H9 (cell line): Measurements from ENCODE around the gene IGSF9. TPM values are rescaled to one million over a fixed set of nuclear protein-coding genes. Genes with fewer than 3 reads are reported as not detected.

ENCODE experiments used
- DNase-seq: peaks from one replicate; pipeline ENCODE4 v3.0.0-alpha.2; 2017
- H2AFZ ChIP-seq: one replicate; pipeline ENCODE4 v1.6.1; 2013; ENCODE audit warnings: mild to moderate bottlenecking, low read length, control low read depth, moderate library complexity
- H2AK5ac ChIP-seq: 2 replicates; pipeline ENCODE4 v1.6.1; 2013; ENCODE audit warnings: low read length, control low read depth, mixed read lengths; ENCODE audit not compliant: insufficient read length
- H2BK120ac ChIP-seq: one replicate; pipeline ENCODE4 v1.6.1; 2013; ENCODE audit warnings: low read depth, mild to moderate bottlenecking, low read length, control low read depth, inconsistent platforms; ENCODE audit not compliant: poor library complexity, severe bottlenecking
- H2BK12ac ChIP-seq: 2 replicates; pipeline ENCODE4 v1.6.1; 2013; ENCODE audit warnings: low read length, control low read depth, mixed read lengths, low read depth; ENCODE audit not compliant: insufficient read length
- H2BK15ac ChIP-seq: 2 replicates; pipeline ENCODE4 v1.6.1; 2013; ENCODE audit warnings: low read depth, low read length, control low read depth
- H2BK20ac ChIP-seq: one replicate; pipeline ENCODE4 v1.6.1; 2013; ENCODE audit warnings: low read depth, mild to moderate bottlenecking, low read length, control low read depth, inconsistent platforms; ENCODE audit not compliant: poor library complexity, severe bottlenecking
- H2BK5ac ChIP-seq: 2 replicates; pipeline ENCODE4 v1.6.1; 2013; ENCODE audit warnings: low read length, control low read depth, mixed read lengths; ENCODE audit not compliant: insufficient read length
- H3K14ac ChIP-seq: 2 replicates; pipeline ENCODE4 v1.6.1; 2013; ENCODE audit warnings: low read length, control low read depth; ENCODE audit not compliant: insufficient read depth
- H3K18ac ChIP-seq: 2 replicates; pipeline ENCODE4 v1.6.1; 2013; ENCODE audit warnings: low read depth, mild to moderate bottlenecking, mixed read lengths, low read length, control low read depth; ENCODE audit not compliant: insufficient read length
- H3K23ac ChIP-seq: 2 replicates; pipeline ENCODE4 v1.6.1; 2013; ENCODE audit warnings: low read length, control low read depth, mixed read lengths, low read depth; ENCODE audit not compliant: insufficient read length
- H3K23me2 ChIP-seq: 2 replicates; pipeline ENCODE4 v1.6.1; 2013; ENCODE audit warnings: low read depth, mild to moderate bottlenecking, mixed read lengths, low read length, control low read depth; ENCODE audit not compliant: insufficient read length, poor library complexity, severe bottlenecking
- H3K27ac ChIP-seq: 2 replicates; pipeline ENCODE4 v1.5.1; 2013; ENCODE audit warnings: low read length, control low read depth, mixed read lengths, low read depth; ENCODE audit not compliant: insufficient read length
- H3K27me3 ChIP-seq: 2 replicates; pipeline ENCODE4 v1.6.1; 2013; ENCODE audit warnings: low read length, control low read depth, inconsistent platforms; ENCODE audit not compliant: insufficient read depth
- H3K4ac ChIP-seq: 2 replicates; pipeline ENCODE4 v1.6.1; 2013; ENCODE audit warnings: low read depth, mild to moderate bottlenecking, control low read depth, inconsistent platforms, low read length, moderate library complexity
- H3K4me1 ChIP-seq: 2 replicates; pipeline ENCODE4 v1.6.1; 2013; ENCODE audit warnings: low read length, control low read depth, inconsistent platforms; ENCODE audit not compliant: insufficient read depth
- H3K4me2 ChIP-seq: 2 replicates; pipeline ENCODE4 v1.6.1; 2013; ENCODE audit warnings: low read length, control low read depth, mixed read lengths; ENCODE audit not compliant: insufficient read length, insufficient read depth
- H3K56ac ChIP-seq: 2 replicates; pipeline ENCODE4 v1.6.1; 2013; ENCODE audit warnings: low read depth, mild to moderate bottlenecking, mixed read lengths, low read length, control low read depth; ENCODE audit not compliant: insufficient read length
- H3K79me1 ChIP-seq: 2 replicates; pipeline ENCODE4 v1.6.1; 2013; ENCODE audit warnings: low read depth, mild to moderate bottlenecking, moderate library complexity, low read length, control low read depth, inconsistent platforms; ENCODE audit not compliant: insufficient read depth, poor library complexity, severe bottlenecking
- H3K79me2 ChIP-seq: 2 replicates; pipeline ENCODE4 v1.6.1; 2013; ENCODE audit warnings: low read length, control low read depth, inconsistent platforms; ENCODE audit not compliant: insufficient read depth
- H3K9ac ChIP-seq: 2 replicates; pipeline ENCODE4 v1.6.1; 2013; ENCODE audit warnings: low read length, control low read depth, mixed read lengths; ENCODE audit not compliant: insufficient read length; ENCODE audit errors: extremely low read depth
- H3K9me3 ChIP-seq: one replicate; pipeline ENCODE4 v1.6.1; 2013; ENCODE audit warnings: low read depth, low read length, inconsistent platforms; ENCODE audit not compliant: control insufficient read depth
- H3T11ph ChIP-seq: one replicate; pipeline ENCODE4 v1.6.1; 2013; ENCODE audit warnings: mild to moderate bottlenecking, low read length, control low read depth, inconsistent platforms
- H4K20me1 ChIP-seq: one replicate; pipeline ENCODE4 v1.6.1; 2013; ENCODE audit not compliant: control insufficient read depth, insufficient read length, insufficient read depth
- H4K5ac ChIP-seq: 2 replicates; pipeline ENCODE4 v1.6.1; 2013; ENCODE audit warnings: low read depth, mild to moderate bottlenecking, mixed read lengths, low read length, control low read depth; ENCODE audit not compliant: insufficient read length
- H4K8ac ChIP-seq: replicated peaks from 2 replicates; pipeline ENCODE4 v1.6.1; 2013; ENCODE audit warnings: low read length, control low read depth, mixed read lengths, low read depth; ENCODE audit not compliant: insufficient read length
- H4K91ac ChIP-seq: 2 replicates; pipeline ENCODE4 v1.6.1; 2013; ENCODE audit warnings: low read depth, mild to moderate bottlenecking, moderate library complexity, mixed read lengths, low read length, control low read depth; ENCODE audit not compliant: insufficient read length
- H3K27ac Mint-ChIP-seq, 3 experiments: 2 replicates in 2 of 3; 3 replicates in 1 of 3; pipeline ENCODE4 v1.8.0; 2020 to 2021; ENCODE audit warnings: mixed read lengths in 3 of 3, mild to moderate bottlenecking in 1 of 3, moderate library complexity in 1 of 3
- H3K27me3 Mint-ChIP-seq: 2 replicates; pipeline ENCODE4 v1.8.0; 2021; ENCODE audit warnings: low read depth, mild to moderate bottlenecking, moderate library complexity, mixed read lengths
- H3K36me3 Mint-ChIP-seq, 3 experiments: 2 replicates in 2 of 3; 3 replicates in 1 of 3; pipeline ENCODE4 v1.8.0; 2020 to 2021; ENCODE audit warnings: low read depth in 3 of 3, mixed read lengths in 3 of 3; ENCODE audit not compliant: insufficient read depth in 1 of 3
- H3K4me1 Mint-ChIP-seq, 2 experiments: 2 replicates each; pipeline ENCODE4 v1.8.0; 2020; ENCODE audit warnings: mixed read lengths in 2 of 2
- H3K4me3 Mint-ChIP-seq, 2 experiments: 2 replicates in 1 of 2; 3 replicates in 1 of 2; pipeline ENCODE4 v1.8.0; 2020 to 2021; ENCODE audit warnings: mild to moderate bottlenecking in 2 of 2, mixed read lengths in 2 of 2, moderate library complexity in 1 of 2
- H3K9me3 Mint-ChIP-seq, 2 experiments: 2 replicates in 1 of 2; 3 replicates in 1 of 2; pipeline ENCODE4 v1.8.0; 2020; ENCODE audit warnings: mild to moderate bottlenecking in 2 of 2, mixed read lengths in 2 of 2, moderate library complexity in 1 of 2
- WGBS: extraction: QIAGEN DNeasy Blood & Tissue Kit; methylation state at CpG from one replicate; pipeline ENCODE4 v1.1.7; 2013; ENCODE audit warnings: missing lambda C conversion rate, low lambda C conversion rate, mixed read lengths; ENCODE audit not compliant: insufficient read length; ENCODE audit errors: extremely low coverage; 5-methylcytosine and 5-hydroxymethylcytosine counted together
- total RNA-seq: library from RNA; stranded (reverse); gene quantifications from 2 replicates; pipeline ENCODE4 v1.2.1, GENCODE V29; 2021
- TF ChIP-seq, protein P1 (sequence below): fragments of 200-600 bp; sonication (generic); conservative IDR thresholded peaks from 3 replicates; pipeline ENCODE4 v1.8.0; 2021; ENCODE audit warnings: antibody characterized with exemption, mild to moderate bottlenecking

Gene IGSF9
- total RNA-seq, 1 experiment from 2014 or later, result 11.3 TPM

DNA sequence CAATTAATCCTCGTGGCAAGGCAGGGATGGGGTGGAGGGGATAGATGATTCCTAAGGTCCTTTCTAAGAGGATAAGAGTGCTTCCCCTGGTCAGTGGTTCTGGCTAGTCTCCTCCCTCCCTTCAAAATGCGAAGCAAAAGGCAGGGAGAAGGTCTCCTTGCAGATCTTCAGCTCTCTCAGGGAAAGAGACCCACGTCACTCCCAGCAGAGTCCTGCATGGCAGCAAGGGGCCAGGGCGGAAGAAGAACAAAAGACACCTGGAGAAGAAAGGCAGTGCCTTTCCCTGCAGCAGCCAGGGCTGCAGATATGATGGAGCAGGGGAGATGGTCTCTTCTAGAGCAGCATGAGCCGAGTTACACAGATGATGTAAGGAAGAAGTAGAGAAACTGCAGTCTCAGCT lies 38.3 kb upstream of the IGSF9 start:
- H3K23ac ChIP-seq, result no peak overlapping the region
- H3K79me1 ChIP-seq, result no peaks in the 10 kb centered on the region
- TF ChIP-seq, protein P1, sequence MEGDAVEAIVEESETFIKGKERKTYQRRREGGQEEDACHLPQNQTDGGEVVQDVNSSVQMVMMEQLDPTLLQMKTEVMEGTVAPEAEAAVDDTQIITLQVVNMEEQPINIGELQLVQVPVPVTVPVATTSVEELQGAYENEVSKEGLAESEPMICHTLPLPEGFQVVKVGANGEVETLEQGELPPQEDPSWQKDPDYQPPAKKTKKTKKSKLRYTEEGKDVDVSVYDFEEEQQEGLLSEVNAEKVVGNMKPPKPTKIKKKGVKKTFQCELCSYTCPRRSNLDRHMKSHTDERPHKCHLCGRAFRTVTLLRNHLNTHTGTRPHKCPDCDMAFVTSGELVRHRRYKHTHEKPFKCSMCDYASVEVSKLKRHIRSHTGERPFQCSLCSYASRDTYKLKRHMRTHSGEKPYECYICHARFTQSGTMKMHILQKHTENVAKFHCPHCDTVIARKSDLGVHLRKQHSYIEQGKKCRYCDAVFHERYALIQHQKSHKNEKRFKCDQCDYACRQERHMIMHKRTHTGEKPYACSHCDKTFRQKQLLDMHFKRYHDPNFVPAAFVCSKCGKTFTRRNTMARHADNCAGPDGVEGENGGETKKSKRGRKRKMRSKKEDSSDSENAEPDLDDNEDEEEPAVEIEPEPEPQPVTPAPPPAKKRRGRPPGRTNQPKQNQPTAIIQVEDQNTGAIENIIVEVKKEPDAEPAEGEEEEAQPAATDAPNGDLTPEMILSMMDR, result no peak
- H3K4ac ChIP-seq, result no peak overlapping the region
- H3K27me3 ChIP-seq, result no peaks in the 10 kb centered on the region
- H3K23me2 ChIP-seq, result no peaks in the 10 kb centered on the region
- no peak overlapping the region for H2BK5ac ChIP-seq
- no peak overlapping the region for H3K18ac ChIP-seq
- H3K9me3 ChIP-seq, result no peaks in the 10 kb centered on the region
- Mint-ChIP-seq H3K36me3 (no peaks in the 10 kb centered on the region), H3K4me1 (peaks cover 0 to 6% of the 10 kb centered on the region in 2 experiments; a peak in 2 of 4 replicates), H3K4me3 (no peak overlapping the region), H3K27ac (no peak overlapping the region), H3K9me3 (no peaks in the 10 kb centered on the region), H3K27me3 (peaks cover 14% of the 10 kb centered on the region)
- H3K9ac ChIP-seq, result no peak overlapping the region
- no peak overlapping the region for H3K14ac ChIP-seq
- H3T11ph ChIP-seq, result no peak overlapping the region
- no peak overlapping the region for H4K91ac ChIP-seq
- no peaks in the 10 kb centered on the region for H3K79me2 ChIP-seq
- H4K5ac ChIP-seq, result no peak overlapping the region
- H3K4me2 ChIP-seq, result no peak overlapping the region
- DNase-seq, result no peak
- no CpG with 5 or more reads among the region's 5 CpGs for WGBS
- H2AFZ ChIP-seq, result no peak overlapping the region
- H2BK20ac ChIP-seq, result no peak overlapping the region
- H3K27ac ChIP-seq, result no peak overlapping the region
- no peaks in the 10 kb centered on the region for H4K20me1 ChIP-seq
- H3K4me1 ChIP-seq, result no peaks in the 10 kb centered on the region
- no peak overlapping the region for H2BK15ac ChIP-seq
- no peak overlapping the region for H2BK120ac ChIP-seq
- H4K8ac ChIP-seq, result no peak overlapping the region
- no peak overlapping the region for H3K56ac ChIP-seq
- H2BK12ac ChIP-seq, result no peak overlapping the region
- no peak overlapping the region for H2AK5ac ChIP-seq
